ENCODE results near the gene ITGA3.

The ITGA3 gene

GRCh38 chr17:50132104-50132794, 76.3 kb downstream of the ITGA3 start:
- no peak for DNase-seq

DNA sequence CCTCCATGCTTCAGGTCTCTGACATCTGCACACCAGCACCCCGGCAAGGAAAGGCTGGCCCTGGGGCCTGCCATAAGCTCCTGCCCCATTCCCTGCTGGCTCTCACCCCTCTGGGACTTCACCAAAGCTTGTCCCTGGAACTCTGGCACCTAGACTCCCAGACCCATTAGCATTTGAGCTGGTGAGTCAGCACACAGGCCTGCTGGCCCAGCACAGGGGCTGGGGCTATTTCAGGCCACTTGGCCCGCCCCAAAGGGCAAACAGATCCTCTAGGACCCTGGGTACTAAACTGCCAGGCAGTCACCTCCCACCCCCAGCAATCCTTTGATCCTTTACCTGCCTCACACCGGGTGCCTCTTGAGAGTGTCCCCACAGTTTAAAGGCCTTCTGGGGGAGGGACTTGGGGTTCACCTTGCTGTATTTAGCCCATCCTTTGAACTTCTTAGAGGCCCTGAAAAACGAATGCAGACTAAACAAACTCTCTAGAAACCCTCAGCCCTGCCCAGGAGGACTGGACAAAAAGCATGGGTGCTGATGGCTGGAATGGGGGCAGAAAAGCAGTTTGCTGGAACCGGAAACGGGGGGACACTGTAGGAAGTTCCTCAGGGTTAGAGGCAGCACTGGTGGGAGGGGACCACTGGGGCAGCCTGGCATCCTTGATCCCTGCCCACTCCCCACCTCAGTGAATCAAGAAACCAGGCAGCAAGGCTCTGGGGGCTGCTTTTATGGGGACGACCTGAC, 77.3 kb downstream of the ITGA3 start:
- no peak for DNase-seq

- no peak for DNase-seq
Observed at GRCh38 chr17:50133769-50134099, 77.8 kb downstream of the ITGA3 start.

DNA sequence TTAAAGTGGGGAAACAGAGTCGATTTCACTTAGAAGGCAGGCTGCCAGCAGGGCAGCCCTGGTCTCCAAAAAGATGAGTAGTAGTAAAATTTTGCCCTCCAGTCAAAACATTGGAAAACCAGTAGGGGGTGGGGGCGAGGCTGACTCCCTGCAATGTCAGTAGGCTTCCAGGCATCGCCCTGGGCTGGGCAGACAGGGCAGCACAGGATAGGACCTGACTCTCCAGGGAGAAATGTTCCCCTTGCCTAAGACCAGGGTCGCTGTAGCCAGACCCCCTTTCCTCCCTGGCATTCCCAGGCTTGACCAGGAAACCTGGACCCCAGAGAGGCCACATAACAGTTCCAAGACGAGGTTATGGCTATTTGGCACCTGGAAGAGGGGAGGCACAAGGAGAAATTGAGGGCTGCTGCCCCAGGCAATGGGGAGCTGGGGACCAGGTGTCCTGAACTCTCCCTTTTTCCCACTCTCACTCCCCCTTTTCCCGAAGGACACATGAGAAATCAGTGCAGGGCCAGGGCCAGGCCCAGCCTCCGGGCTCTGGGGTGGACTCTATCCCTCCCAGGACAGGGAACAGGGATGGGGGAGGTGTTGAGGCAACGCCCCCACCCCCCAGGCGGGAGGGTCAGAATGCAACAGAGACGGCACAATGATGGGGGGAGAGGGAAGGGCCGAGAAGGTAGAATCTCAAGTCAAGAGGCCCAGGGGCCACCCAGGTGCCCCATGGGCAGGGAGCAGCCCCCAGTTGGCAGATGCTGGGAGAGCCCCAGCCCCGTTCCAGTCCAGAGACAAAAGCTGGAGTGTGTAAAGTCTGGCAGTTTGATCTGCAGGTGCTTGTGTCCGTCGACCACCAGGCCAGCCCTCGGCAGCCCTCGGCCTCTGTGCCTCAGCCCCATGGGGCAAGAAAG, 78.5 kb downstream of the ITGA3 start:
- no peak for DNase-seq

DNA sequence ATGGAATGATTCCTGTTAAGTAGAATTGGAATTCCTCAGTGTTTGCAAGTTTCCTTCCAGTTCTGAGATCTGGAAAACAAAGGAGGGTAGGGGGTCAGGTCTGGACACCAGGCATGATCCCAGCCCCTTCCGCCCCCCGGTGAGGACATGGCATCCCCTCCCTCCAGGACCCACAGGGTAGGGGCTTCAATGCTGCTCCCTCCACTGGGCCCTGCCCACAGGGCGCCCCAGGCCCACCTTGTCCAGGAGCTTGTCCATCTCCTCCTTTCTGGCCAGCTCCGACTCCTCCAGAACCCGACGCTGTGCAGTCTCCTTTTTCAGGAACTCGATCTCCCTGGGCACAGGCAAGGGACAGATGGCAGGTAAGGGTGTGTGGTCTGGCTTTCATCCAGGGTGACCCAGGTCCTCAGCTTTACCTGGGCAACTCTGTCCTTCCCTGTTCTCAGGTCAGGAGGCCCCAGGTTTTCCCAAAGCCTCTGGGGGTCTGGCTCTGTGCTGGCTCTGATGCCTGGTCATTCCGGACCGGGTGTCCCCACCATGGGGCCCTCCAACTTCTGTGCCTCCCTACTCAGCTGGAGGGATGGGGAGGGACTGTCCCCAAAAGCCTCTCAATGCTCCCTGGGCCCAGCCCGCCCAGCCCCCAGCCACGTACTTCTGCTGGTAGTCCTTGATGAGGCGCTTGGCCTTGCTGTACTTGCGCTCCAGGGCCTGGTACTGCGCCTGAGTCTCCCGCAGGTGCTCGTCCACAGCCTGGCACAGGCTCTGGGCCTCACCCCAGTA, 79.6 kb downstream of the ITGA3 start:
- DNase-seq: no peak

- no peak for DNase-seq
Observed at GRCh38 chr17:50136096-50136687, 80.3 kb downstream of the ITGA3 start.

GRCh38 chr17:50137042-50137441, 81.1 kb downstream of the ITGA3 start:
- DNase-seq: no peak

DNA sequence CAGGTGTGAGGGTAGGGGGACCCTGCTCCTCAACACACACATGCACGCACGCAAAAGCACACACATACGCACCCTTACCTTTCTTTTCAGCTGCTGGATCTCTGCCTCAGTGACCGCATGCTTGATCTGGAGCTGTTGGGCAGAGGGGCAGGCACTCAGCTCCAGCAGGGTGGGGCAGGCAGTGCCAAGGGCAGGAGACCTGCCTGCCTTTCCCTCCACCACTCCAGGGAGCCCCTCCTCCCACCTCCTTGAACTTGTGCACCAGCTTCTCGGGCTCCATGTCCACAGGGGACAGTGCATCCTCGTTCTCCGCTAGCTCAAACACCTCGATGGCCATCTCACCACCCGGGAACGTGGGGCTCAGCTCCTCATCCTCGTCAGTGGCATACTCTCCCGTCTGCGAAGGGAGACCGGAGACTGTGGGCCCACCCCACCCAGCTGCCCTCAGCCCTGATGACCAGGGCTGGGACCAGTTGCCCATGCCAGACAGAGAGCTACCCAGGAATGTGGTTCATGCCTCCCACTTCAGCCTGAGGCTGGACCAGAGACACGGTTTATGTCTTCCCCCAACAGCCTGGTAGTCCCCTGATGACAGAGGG, 83.4 kb downstream of the ITGA3 start:
- no peak for DNase-seq
